NCI-H345 treated with DMSO at 0.1 percent for 48 hours (cell line): Measurements from ENCODE around the gene HK1.
A peak's percentile ranks its signal among the peaks of the same experiment; 100 is the strongest.
"Not testable (repeated sequence)": the region's sequence is repeated elsewhere in the genome, so short reads cannot be mapped to it uniquely, and the experiment has no call there.

Source experiments
- DNase-seq: peaks from one replicate; lab custom pipeline; 2025; ENCODE audit not compliant: unreplicated experiment; lab: John Stamatoyannopoulos, UW

The HK1 gene

GRCh38 chr10:69445041-69445440 lies 166.7 kb downstream of the HK1 start:
- no peak for DNase-seq

DNA sequence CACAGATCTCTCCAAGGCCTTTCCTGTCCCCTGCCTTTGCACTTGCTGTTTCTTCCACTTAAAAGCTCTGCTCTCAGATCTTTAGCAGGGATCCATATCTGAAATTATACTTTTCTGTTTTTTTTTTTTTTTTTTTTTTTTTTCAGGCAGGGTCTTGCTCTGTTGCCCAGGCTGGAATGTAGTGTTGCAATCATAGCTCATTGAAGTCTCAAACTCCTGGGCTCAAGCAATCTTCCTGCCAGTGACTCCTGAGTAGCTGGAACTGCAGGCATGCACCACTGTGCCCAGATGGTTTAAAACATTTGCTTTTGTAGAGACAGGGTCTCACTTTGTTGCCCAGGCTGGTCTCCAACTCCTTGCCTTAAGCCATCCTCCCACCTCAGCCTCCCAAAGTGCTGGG lies 167.9 kb downstream of the HK1 start:
- no peak for DNase-seq

DNA sequence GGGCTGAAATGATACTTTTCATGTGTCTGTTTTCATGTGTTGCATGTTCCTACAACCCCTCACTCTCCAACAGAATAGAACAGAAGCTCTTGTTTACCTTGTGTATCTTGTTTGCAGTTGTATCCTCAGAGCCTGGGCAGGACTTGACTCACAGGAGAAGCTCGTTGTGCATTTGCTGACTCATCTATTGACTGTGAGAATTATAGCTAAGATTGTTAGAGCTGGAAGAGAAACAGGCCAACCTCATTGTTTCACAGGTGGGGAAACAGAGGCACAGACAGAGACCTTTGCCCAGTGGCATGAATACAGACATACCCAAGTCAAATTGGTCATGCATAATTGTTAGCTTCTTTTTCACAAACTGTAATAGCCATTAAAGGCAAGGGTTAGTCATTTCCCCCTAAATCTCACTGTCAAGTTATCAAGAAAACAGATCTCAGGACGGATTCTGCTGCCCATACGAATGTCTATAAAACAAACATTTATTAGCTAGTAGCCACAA lies 168.4 kb downstream of the HK1 start:
- DNase-seq: no peak

- peak; percentile 10 for DNase-seq
Measured at GRCh38 chr10:69449841-69450240, 171.5 kb downstream of the HK1 start.

DNA sequence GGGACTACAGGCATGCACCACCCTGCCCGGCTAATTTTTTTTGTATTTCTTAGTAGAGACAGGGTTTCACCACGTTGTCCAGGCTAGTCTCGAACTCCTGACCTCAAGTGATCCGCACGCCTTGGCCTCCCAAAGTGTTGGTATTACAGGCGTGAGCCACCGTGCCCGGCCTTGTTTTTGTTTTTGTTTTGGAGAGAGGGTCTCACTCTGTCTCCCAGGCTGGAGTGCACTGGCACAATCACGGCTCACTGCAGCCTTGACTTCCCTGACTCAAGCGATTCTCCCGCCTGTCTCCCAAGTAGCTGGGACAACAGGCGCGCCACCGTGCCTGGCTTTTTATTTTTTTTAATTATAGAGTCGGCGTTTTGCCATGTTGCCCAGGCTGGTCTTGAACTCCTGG lies 172.1 kb downstream of the HK1 start:
- not testable (repeated sequence) for DNase-seq

DNA sequence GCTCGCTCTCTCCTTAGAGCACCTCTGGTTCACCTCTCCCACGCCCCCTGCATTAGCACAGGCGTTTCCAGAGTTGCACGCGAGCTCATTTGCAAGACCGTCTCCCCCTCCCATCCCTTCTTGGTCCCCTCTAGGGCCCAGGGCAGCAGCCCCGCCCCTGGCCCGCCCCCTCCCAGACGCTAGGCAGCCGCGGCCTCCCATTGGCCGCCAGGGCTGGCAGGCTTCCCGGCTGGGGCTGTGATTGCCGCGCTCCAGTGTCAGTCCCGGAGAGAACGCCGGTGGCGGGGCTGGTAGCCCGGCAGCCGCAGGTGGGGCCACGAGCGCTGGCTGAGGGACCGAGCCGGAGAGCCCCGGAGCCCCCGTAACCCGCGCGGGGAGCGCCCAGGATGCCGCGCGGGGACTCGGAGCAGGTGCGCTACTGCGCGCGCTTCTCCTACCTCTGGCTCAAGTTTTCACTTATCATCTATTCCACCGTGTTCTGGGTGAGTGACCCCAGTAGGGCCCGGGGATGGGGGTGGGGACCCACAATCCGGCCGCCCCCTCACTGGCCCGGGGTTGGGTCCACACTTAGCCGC lies 173.0 kb downstream of the HK1 start, which contains the start of gene TSPAN15:
Gene TSPAN15 (plus strand): TSS at position 257 of the 575 bp plus-strand sequence. CDS start 130 bp downstream, at position 387.
- DNase-seq: peak; percentile 76
